T-helper 1 cell treated with Interleukin-12 subunit alpha and Interleukin-12 subunit beta and Interleukin-4 antibody, amounts not matched to agents 30 ng/mL and 1 ng/mL, for 36 hours (primary cell): ENCODE results near the gene CCPG1. TPM values are rescaled to one million over a fixed set of nuclear protein-coding genes. Genes with fewer than 3 reads are reported as not detected.

Source experiments
- intact Hi-C: fragments of 100-400 bp; cut with micrococcal nuclease; formaldehyde crosslinking; loops from one replicate; pipeline ENCODE4 v1.15.1; 2024
- total RNA-seq: library from RNA; stranded (reverse); gene quantifications from 2 replicates; pipeline ENCODE4 v1.2.3, GENCODE V29; 2022

Gene CCPG1
- total RNA-seq, 1 donor from 2014 or later, result 26.2 TPM

DNA sequence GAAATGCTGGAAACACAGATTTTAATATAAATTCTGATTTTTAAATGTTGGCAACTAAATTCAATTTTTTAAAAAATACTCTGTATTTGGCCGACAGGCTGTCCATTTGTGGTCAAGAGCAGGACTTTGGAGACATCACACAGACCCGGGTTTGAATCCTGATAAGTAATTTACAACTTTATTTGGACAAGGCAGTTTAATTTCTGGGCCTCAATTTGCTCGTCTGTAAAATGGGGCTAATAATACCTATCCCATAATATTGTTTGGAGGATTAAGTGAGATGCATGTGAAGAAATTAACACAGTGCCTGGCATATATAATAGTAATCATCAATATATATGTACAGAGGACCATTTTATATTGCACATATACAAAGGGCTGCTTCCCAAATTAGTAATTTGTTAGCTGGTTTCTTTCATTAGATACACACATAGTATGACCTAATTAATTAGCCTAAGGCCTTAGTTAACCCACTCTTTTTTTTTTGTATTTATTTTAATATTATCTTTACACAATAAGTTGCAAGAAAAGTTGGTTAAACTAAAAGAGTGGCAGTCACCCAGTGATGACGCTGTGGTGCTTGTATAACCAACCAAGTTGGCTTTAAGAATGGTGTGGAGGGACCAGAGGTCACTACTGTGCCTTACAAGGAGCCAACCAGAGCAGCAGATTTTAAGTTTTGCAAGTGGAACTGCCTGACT is 88.5 kb downstream of the CCPG1 start:
- intact Hi-C loops, result loop anchor here (1.0 to 5.0 kb wide), 8 partner anchors 29 to 926 kb away; partner anchors contain the start of genes CCPG1 and PIERCE2

DNA sequence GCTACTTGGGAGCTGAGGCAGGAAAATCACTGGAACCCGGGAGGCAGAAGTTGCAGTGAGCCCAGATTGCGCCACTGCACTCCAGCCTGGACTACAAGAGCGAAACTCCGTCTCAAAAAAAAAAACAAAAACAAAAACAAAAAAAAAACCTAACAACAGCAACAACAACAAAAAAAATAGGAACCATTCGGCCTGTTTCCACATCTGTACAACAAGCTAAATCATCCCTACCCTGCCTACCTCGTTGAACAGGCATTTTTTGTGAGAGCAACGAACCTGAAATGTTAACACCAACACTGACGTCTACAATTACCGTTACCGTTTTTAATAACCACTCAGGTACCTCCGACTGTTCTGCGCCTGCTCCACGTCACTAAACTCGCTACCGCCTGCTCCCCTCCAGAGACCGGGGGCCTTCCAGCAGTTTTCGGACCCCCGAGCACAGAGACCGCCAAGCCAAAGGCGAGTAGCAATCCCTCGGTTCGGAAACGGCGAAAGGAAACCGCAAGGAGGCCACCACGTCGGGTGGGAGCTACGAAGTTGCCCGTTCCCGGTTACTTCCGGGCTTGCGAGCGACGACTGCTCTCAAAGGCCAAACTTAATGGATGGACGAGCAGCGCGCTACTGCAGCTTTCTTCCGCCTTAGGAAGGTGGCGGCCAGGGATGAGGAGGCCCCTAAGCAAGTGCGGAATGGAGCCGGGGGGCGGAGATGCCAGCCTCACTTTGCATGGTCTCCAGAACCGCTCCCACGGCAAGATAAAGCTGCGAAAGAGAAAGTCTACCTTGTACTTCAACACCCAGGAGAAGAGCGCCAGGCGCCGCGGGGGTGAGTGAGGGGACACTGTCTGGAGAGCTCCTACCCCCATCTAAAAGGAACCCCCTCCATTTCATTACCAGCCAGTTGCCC is 89.3 kb downstream of the CCPG1 start, which contains the start of the genes PIGB and PIGBOS1:
PIGB (plus strand) TSS at position 635 of the 907 bp plus-strand sequence; CDS start at position 664, 29 bp downstream.
PIGBOS1 (minus strand) TSS at position 536 of the 907 bp plus-strand sequence. CDS start 1,331 bp downstream, outside the sequence.
- intact Hi-C loops, result loop anchor here (1.0 to 5.0 kb wide), 9 partner anchors 29 to 926 kb away; partner anchors contain the start of genes CCPG1 and PIERCE2

Other genes with a start within 250 kb of the CCPG1 start
- 71.5 and 74.0 TPM in 2 replicates for gene RSL24D1, start 211.4 kb downstream of the CCPG1 start, total RNA-seq
- 82.6 and 85.3 TPM in 2 replicates for gene RAB27A, start 118.5 kb downstream of the CCPG1 start, total RNA-seq
- 8.9 and 10.2 TPM in 2 replicates for gene PIGBOS1, start 89.2 kb downstream of the CCPG1 start, total RNA-seq
- 24.8 and 28.8 TPM in 2 replicates for gene PIGB, start 89.1 kb downstream of the CCPG1 start, total RNA-seq
- gene PIERCE2, start 136 bp upstream of the CCPG1 start, total RNA-seq, result not detected in 2 replicates
- not detected in 2 replicates for gene DNAAF4, start 99.9 kb upstream of the CCPG1 start, total RNA-seq
- gene PYGO1, start 180.0 kb upstream of the CCPG1 start, total RNA-seq, result not detected in 2 replicates